Measurements from ENCODE around the gene PCTP. TPM values are rescaled to one million over a fixed set of nuclear protein-coding genes. Genes with fewer than 3 reads are reported as not detected.

The PCTP gene
- polyA plus RNA-seq, 1 of the 3 experiments (the other 2 are of a cell fraction), result 20.8 TPM

GRCh38 chr17:55758171-55758570 lies 7.3 kb downstream of the PCTP start (continued):
- TF ChIP-seq SMC3 (IDR thresholded peaks at IDR 0.05; ENCODE audit: low read depth, low read length) (no peak), CTCF (IDR thresholded peaks at IDR 0.05) (no peak)

DNA sequence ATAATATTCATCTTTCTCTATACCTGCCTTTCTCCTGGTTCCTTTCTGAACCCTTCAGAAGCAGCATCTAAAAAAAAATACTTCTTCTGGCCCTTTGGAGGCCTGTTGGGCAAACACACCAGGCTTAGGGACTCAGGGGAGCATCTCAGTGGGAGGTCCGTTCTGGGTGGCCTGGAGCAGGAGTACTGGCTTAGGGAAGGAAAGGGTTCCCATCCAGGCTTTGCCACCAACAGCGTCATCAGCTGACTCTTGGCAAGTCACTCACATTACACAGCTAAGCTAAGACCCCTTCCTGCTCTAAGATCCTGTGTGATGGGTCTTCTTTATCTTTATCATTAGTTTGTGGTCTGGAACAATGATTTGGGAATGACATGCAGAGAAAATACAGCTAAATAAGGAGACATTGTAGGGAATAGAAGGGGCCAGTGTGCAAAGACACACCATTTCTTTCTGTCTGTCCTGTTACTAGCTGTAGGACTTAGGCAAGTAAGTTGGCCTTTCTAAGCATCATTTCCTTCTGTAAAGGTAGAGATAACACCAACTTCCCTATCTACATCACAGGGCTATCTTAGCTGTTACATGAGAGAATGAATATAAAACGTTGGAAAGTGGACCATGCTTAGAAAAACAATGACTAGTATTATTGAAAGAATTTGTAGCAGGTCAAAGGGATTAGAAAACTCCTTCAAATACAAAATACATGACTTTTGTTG lies 9.9 kb downstream of the PCTP start:
- Histone ChIP-seq H3K36me3 (replicated peaks in 1 of 2; ENCODE audit: control insufficient read depth in 1 of 2, insufficient read depth in 2 of 2, low read length in 1 of 2) (peaks cover 0 to 7% of the 10 kb centered on the region in 2 experiments), H3K9ac (no peak overlapping the region), H2AFZ (ENCODE audit: low read depth) (no peak overlapping the region), H3K9me2 (no peaks in the 10 kb centered on the region), H3K27me3 (ENCODE audit: insufficient read depth) (no peaks in the 10 kb centered on the region), H3K9me3 (no peaks in the 10 kb centered on the region), H4K20me1 (ENCODE audit: insufficient read depth) (peaks cover 6% of the 10 kb centered on the region; the same call in 1 of the 2 replicates), H3K4me1 (ENCODE audit: control insufficient read depth in 1 of 2, insufficient read depth in 2 of 2, low read depth in 1 of 2, low read length in 1 of 2) (peaks cover 0 to 6% of the 10 kb centered on the region in 2 experiments; a peak in 3 of 4 replicates), H3K4me2 (no peak overlapping the region), H3K27ac (ENCODE audit: low read depth in 2 of 2, low read length in 1 of 2) (no peak overlapping the region), H3K79me2 (ENCODE audit: insufficient read depth) (peaks cover 40% of the 10 kb centered on the region), H3K4me3 (ENCODE audit: low read depth in 2 of 2, low read length in 1 of 2) (no peak overlapping the region), H3F3A (replicated peaks; ENCODE audit: insufficient read depth) (no peaks in the 10 kb centered on the region)
- CTCF ChIA-PET, result interaction anchor here (0.8 to 18.2 kb wide), 6 partner anchors 10 to 234 kb away, joined by 3 to 139 read pairs (median 24); partner anchors contain the start of gene PCTP
- POLR2A ChIA-PET, result no interaction called here
- no peak for DNase-seq
- WGBS (ENCODE audit: low lambda C conversion rate), result 87% methylated on average over 3 of the region's 3 CpGs
- no peak for TF ChIP-seq GABPA (IDR thresholded peaks at IDR 0.05; ENCODE audit: low read depth)
- no peak for TF ChIP-seq CTCF (IDR thresholded peaks at IDR 0.05)
- TF ChIP-seq MXI1 (IDR thresholded peaks at IDR 0.05; ENCODE audit: low read depth, low read length), result no peak
- TF ChIP-seq NRF1 (IDR thresholded peaks at IDR 0.05; ENCODE audit: low read depth, low read length), result no peak
- no peak for TF ChIP-seq FOXM1 (IDR thresholded peaks at IDR 0.05; ENCODE audit: low read depth)
- TF ChIP-seq ELF1 (IDR thresholded peaks at IDR 0.05), result no peak
- TF ChIP-seq IRF3 (IDR thresholded peaks at IDR 0.05; ENCODE audit: low read depth, low read length), result no peak
- no peak for TF ChIP-seq SIN3A (IDR thresholded peaks at IDR 0.05; ENCODE audit: borderline replicate concordance, low read depth, low read length)
- TF ChIP-seq, protein P1, sequence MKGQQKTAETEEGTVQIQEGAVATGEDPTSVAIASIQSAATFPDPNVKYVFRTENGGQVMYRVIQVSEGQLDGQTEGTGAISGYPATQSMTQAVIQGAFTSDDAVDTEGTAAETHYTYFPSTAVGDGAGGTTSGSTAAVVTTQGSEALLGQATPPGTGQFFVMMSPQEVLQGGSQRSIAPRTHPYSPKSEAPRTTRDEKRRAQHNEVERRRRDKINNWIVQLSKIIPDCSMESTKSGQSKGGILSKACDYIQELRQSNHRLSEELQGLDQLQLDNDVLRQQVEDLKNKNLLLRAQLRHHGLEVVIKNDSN (IDR thresholded peaks at IDR 0.05; ENCODE audit: borderline replicate concordance, low read depth), result no peak
- TF ChIP-seq JUND (IDR thresholded peaks at IDR 0.05), result no peak
- TF ChIP-seq MEF2A (IDR thresholded peaks at IDR 0.05; ENCODE audit: borderline replicate concordance, low read depth), result no peak
- TF ChIP-seq MAX (IDR thresholded peaks at IDR 0.05; ENCODE audit: low read depth), result no peak
- no peak for TF ChIP-seq FOSL2 (IDR thresholded peaks at IDR 0.05; ENCODE audit: borderline replicate concordance, low read depth)
